Measurements from ENCODE around the gene GNAI3.

GNAI3 gene

DNA sequence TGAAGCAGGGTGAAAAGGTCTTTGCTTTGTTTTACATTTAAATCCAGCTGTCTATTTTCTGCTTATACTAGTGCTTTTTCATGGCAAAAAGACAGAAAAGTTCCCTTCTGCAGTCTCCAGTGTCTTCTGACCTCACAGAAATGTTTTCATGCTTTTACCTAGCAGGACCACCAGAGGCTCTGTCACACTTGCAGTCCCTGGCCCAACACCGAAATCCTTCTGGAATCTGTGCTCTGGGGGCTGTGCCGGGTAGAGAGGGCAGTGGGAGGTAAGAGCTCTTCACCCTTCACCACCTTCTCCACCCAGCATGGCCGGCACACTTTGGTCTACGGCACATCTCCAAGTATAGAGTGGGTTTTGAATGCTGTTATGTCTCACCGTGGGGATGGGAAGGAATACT is 50.2 kb downstream of the GNAI3 start:
- H3K4me3 ChIP-seq (ENCODE audit: low read depth, low read length): no peak overlapping the region
- TF ChIP-seq, protein P1, sequence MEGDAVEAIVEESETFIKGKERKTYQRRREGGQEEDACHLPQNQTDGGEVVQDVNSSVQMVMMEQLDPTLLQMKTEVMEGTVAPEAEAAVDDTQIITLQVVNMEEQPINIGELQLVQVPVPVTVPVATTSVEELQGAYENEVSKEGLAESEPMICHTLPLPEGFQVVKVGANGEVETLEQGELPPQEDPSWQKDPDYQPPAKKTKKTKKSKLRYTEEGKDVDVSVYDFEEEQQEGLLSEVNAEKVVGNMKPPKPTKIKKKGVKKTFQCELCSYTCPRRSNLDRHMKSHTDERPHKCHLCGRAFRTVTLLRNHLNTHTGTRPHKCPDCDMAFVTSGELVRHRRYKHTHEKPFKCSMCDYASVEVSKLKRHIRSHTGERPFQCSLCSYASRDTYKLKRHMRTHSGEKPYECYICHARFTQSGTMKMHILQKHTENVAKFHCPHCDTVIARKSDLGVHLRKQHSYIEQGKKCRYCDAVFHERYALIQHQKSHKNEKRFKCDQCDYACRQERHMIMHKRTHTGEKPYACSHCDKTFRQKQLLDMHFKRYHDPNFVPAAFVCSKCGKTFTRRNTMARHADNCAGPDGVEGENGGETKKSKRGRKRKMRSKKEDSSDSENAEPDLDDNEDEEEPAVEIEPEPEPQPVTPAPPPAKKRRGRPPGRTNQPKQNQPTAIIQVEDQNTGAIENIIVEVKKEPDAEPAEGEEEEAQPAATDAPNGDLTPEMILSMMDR (IDR thresholded peaks at IDR 0.05; ENCODE audit: low read depth, low read length): no peak

DNA sequence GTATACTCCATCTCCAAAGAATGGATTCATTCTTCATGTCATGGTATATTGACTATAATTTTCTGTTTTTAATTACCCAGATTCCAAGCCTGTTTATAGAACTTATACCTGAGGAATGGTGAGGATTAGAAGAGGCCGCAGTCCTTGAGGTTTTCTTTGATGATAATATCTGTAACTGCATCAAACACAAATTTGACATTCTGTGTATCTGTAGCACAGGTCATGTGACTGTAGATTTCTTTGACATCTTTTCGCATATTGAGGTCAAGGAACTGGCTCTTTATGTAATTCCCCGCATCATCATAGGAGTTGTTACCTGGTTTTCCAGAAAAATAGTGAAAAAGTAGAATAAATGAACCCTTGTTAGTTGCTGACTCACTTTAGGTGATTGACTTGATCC is 54.8 kb downstream of the GNAI3 start:
- TF ChIP-seq, protein P1 (IDR thresholded peaks at IDR 0.05; ENCODE audit: low read depth, low read length): no peak
- no peak overlapping the region for H3K4me3 ChIP-seq (ENCODE audit: low read depth, low read length)

DNA sequence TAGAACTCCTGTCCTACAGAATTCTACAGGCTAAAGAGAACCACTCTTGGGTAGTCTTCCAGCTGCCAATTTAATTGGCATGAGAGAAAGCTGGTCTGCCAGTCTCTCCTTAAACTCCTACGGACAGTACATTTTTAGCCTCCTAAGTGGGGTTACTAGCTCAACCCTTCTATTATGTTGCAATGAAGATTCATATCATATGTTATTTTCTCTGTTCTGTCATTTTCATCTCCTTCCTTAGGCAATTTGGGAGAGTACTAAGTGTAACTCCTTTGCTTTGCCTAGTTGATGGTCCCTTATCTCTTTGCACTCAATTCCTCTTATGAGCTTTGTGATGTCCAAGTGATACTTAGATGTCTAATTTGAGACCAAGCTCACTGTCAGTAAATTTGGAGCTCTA is 57.0 kb downstream of the GNAI3 start:
- TF ChIP-seq, protein P1 (IDR thresholded peaks at IDR 0.05; ENCODE audit: low read depth, low read length): no peak

DNA sequence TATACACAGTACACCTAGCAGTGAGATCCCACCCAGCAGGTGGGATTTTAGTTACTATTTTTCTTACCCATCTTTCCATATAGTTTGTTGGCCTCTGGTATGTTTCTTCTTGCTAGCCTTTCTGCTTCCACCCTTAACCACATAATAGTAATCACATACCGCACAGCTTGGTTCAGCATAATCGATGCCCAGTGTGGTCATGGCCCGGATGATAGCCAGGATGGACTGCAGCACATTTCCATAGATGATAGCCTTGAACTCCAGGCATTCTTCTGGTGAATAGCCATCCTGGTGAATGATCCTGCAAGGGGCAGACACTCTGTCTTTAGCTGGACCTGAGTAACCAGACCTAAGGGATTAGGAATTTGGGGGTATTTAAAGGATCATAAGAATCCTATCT is 61.5 kb downstream of the GNAI3 start:
- TF ChIP-seq, protein P1 (IDR thresholded peaks at IDR 0.05; ENCODE audit: low read depth, low read length): no peak
- H3K4me3 ChIP-seq (ENCODE audit: low read depth, low read length): no peak overlapping the region

More for the DNA sequence above, 57.0 kb downstream of the GNAI3 start:
- H3K4me3 ChIP-seq (ENCODE audit: low read depth, low read length): no peak overlapping the region

GRCh38 chr1:109610609-109611307 is 62.3 kb downstream of the GNAI3 start:
- no peak overlapping the region for H3K4me3 ChIP-seq (ENCODE audit: low read depth, low read length)
- TF ChIP-seq, protein P1 (IDR thresholded peaks at IDR 0.05; ENCODE audit: low read depth, low read length): no peak

- TF ChIP-seq, protein P1 (IDR thresholded peaks at IDR 0.05; ENCODE audit: low read depth, low read length): no peak
- H3K4me3 ChIP-seq (ENCODE audit: low read depth, low read length): no peak overlapping the region
Observed at GRCh38 chr1:109611308-109611990, 63.0 kb downstream of the GNAI3 start.

Measured in WI38 (cell line).